Neural progenitor cell (in vitro differentiated cells): ENCODE measurements around the gene OR5D13. TPM values are rescaled to one million over a fixed set of nuclear protein-coding genes. Genes with fewer than 3 reads are reported as not detected.

ENCODE experiments used
- DNase-seq: peaks from one replicate; pipeline ENCODE4 v3.0.0-alpha.2; 2016; ENCODE audit warnings: low spot score
- H2AFZ ChIP-seq: fragments of 200-600 bp; sonication (generic); replicated peaks from 2 replicates; pipeline ENCODE4 v1.6.1; 2016; ENCODE audit warnings: antibody characterized with exemption
- H3F3A ChIP-seq: fragments of 200-600 bp; sonication (generic); 2 replicates; pipeline ENCODE4 v1.6.1; 2016; ENCODE audit warnings: antibody characterized with exemption, low read depth
- H3K27ac ChIP-seq: fragments of 200-600 bp; sonication (generic); 2 replicates; pipeline ENCODE4 v1.5.1; 2016; ENCODE audit warnings: mild to moderate bottlenecking
- H3K27me3 ChIP-seq: fragments of 200-600 bp; sonication (generic); 2 replicates; pipeline ENCODE4 v1.6.1; 2016; ENCODE audit warnings: mild to moderate bottlenecking, moderate library complexity
- H3K36me3 ChIP-seq: fragments of 200-600 bp; sonication (generic); 2 replicates; pipeline ENCODE4 v1.5.1; 2016
- H3K4me1 ChIP-seq: fragments of 200-600 bp; sonication (generic); 2 replicates; pipeline ENCODE4 v1.6.1; 2016; ENCODE audit warnings: mixed run types
- H3K4me2 ChIP-seq: fragments of 200-600 bp; sonication (generic); 2 replicates; pipeline ENCODE4 v1.6.1; 2016
- H3K4me3 ChIP-seq: fragments of 200-600 bp; sonication (generic); 2 replicates; pipeline ENCODE4 v1.5.1; 2016
- H3K79me2 ChIP-seq: fragments of 200-600 bp; sonication (generic); 2 replicates; pipeline ENCODE4 v1.6.1; 2016; ENCODE audit warnings: low read depth
- H3K9ac ChIP-seq: fragments of 200-600 bp; sonication (generic); 2 replicates; pipeline ENCODE4 v1.6.1; 2016
- H3K9me3 ChIP-seq: fragments of 200-600 bp; sonication (generic); 2 replicates; pipeline ENCODE4 v1.5.1; 2016; ENCODE audit warnings: low read depth
- H4K20me1 ChIP-seq: fragments of 200-600 bp; sonication (generic); 2 replicates; pipeline ENCODE4 v1.6.1; 2016; ENCODE audit warnings: low read depth
- H3K27ac Mint-ChIP-seq: 3 replicates; pipeline ENCODE4 v1.8.0; 2021; ENCODE audit warnings: mixed read lengths
- H3K27me3 Mint-ChIP-seq: 2 replicates; pipeline ENCODE4 v1.8.0; 2022; ENCODE audit warnings: low read depth, mild to moderate bottlenecking, inconsistent platforms, moderate library complexity, mixed read lengths; ENCODE audit not compliant: insufficient read depth
- H3K36me3 Mint-ChIP-seq: 3 replicates; pipeline ENCODE4 v1.8.0; 2021; ENCODE audit warnings: mixed read lengths
- H3K4me1 Mint-ChIP-seq: 3 replicates; pipeline ENCODE4 v1.8.0; 2021; ENCODE audit warnings: mixed read lengths
- H3K4me3 Mint-ChIP-seq: 3 replicates; pipeline ENCODE4 v1.8.0; 2021; ENCODE audit warnings: mild to moderate bottlenecking, moderate library complexity, mixed read lengths
- H3K9me3 Mint-ChIP-seq: 3 replicates; pipeline ENCODE4 v1.8.0; 2020; ENCODE audit warnings: mixed read lengths
- EZH2 ChIP-seq: fragments of 200-600 bp; sonication (generic); IDR thresholded peaks from 2 replicates; pipeline ENCODE4 v1.6.1; 2017; ENCODE audit warnings: antibody characterized with exemption, mild to moderate bottlenecking, moderate library complexity
- EZH2phosphoT487 ChIP-seq: fragments of 200-600 bp; sonication (generic); IDR thresholded peaks from 2 replicates; pipeline ENCODE4 v1.6.1; 2017; ENCODE audit warnings: antibody characterized with exemption
- total RNA-seq: library from RNA; depleted of rRNA; stranded (reverse); fragments of >200 nt; gene quantifications from 2 replicates; pipeline ENCODE4 v1.2.3, GENCODE V29; 2015; ENCODE audit warnings: low replicate concordance
- TF ChIP-seq, protein P1 (sequence below): fragments of 200-600 bp; sonication (generic); IDR thresholded peaks from 2 replicates; pipeline ENCODE4 v1.5.1; 2017; ENCODE audit warnings: antibody characterized with exemption, mild to moderate bottlenecking

The OR5D13 gene, protein sequence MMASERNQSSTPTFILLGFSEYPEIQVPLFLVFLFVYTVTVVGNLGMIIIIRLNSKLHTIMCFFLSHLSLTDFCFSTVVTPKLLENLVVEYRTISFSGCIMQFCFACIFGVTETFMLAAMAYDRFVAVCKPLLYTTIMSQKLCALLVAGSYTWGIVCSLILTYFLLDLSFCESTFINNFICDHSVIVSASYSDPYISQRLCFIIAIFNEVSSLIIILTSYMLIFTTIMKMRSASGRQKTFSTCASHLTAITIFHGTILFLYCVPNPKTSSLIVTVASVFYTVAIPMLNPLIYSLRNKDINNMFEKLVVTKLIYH
- not detected in 2 replicates for total RNA-seq

DNA sequence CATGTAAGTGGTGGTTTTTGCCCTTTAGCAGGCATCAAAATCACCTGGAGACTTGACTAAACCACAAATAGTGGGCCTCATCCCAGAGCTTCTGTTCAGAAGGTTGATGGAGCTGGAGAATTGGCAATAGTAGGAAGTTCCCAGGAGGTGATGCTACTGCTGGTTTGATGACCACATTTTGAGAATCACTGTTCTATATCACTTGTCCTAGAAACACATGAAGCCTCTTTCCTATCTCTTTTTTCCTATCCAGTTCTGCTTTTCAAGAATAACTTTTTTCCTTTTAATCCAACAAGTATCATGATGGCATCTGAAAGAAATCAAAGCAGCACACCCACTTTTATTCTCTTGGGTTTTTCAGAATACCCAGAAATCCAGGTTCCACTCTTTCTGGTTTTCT lies at the start of gene OR5D13:
OR5D13 (plus strand) TSS at position 301 of the 400 bp plus-strand sequence; CDS start at position 301, 0 bp downstream.
- Histone ChIP-seq H3K27me3 (no peaks in the 10 kb centered on the region), H3K4me3 (no peak within 1 kb of the TSS), H3K79me2 (no peaks in the 10 kb centered on the region), H3F3A (no peaks in the 10 kb centered on the region), H3K9me3 (peaks cover 44% of the 10 kb centered on the region), H4K20me1 (no peaks in the 10 kb centered on the region), H3K4me1 (no peaks in the 10 kb centered on the region), H3K36me3 (no peaks in the 10 kb centered on the region), H2AFZ (no peak within 1 kb of the TSS), H3K9ac (no peak within 1 kb of the TSS), H3K27ac (no peak within 1 kb of the TSS), H3K4me2 (no peak within 1 kb of the TSS)
- Mint-ChIP-seq H3K27ac (no peak within 1 kb of the TSS), H3K4me3 (no peak within 1 kb of the TSS), H3K9me3 (peaks cover 22% of the 10 kb centered on the region), H3K4me1 (no peaks in the 10 kb centered on the region), H3K36me3 (no peaks in the 10 kb centered on the region), H3K27me3 (no peaks in the 10 kb centered on the region)
- no peak for DNase-seq
- TF ChIP-seq, protein P1, sequence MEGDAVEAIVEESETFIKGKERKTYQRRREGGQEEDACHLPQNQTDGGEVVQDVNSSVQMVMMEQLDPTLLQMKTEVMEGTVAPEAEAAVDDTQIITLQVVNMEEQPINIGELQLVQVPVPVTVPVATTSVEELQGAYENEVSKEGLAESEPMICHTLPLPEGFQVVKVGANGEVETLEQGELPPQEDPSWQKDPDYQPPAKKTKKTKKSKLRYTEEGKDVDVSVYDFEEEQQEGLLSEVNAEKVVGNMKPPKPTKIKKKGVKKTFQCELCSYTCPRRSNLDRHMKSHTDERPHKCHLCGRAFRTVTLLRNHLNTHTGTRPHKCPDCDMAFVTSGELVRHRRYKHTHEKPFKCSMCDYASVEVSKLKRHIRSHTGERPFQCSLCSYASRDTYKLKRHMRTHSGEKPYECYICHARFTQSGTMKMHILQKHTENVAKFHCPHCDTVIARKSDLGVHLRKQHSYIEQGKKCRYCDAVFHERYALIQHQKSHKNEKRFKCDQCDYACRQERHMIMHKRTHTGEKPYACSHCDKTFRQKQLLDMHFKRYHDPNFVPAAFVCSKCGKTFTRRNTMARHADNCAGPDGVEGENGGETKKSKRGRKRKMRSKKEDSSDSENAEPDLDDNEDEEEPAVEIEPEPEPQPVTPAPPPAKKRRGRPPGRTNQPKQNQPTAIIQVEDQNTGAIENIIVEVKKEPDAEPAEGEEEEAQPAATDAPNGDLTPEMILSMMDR, result no peak
- TF ChIP-seq EZH2 (no peak), EZH2phosphoT487 (no peak)

- H3K27me3 ChIP-seq, result no peaks in the 10 kb centered on the region
- H3F3A ChIP-seq, result no peaks in the 10 kb centered on the region
- no peak overlapping the region for H3K27ac Mint-ChIP-seq
- H3K9me3 Mint-ChIP-seq, result peaks cover 10% of the 10 kb centered on the region
- H3K9me3 ChIP-seq, result peaks cover 36% of the 10 kb centered on the region
- no peaks in the 10 kb centered on the region for H3K4me1 ChIP-seq
- H3K9ac ChIP-seq, result no peak overlapping the region
- H3K79me2 ChIP-seq, result no peaks in the 10 kb centered on the region
- peaks cover 7% of the 10 kb centered on the region for H3K27me3 Mint-ChIP-seq
- TF ChIP-seq EZH2phosphoT487 (no peak), EZH2 (no peak)
- TF ChIP-seq, protein P1, result no peak
- DNase-seq, result no peak
- H3K4me3 Mint-ChIP-seq, result no peak overlapping the region
- H2AFZ ChIP-seq, result no peak overlapping the region
- H3K4me3 ChIP-seq, result no peak overlapping the region
- H3K4me1 Mint-ChIP-seq, result no peaks in the 10 kb centered on the region
- H3K36me3 Mint-ChIP-seq, result no peaks in the 10 kb centered on the region
- H4K20me1 ChIP-seq, result no peaks in the 10 kb centered on the region
- no peak overlapping the region for H3K4me2 ChIP-seq
- H3K27ac ChIP-seq, result no peak overlapping the region
- no peaks in the 10 kb centered on the region for H3K36me3 ChIP-seq
These were observed 46.4 kb upstream of the OR5D13 start for GRCh38 chr11:55726715-55727324.

DNA sequence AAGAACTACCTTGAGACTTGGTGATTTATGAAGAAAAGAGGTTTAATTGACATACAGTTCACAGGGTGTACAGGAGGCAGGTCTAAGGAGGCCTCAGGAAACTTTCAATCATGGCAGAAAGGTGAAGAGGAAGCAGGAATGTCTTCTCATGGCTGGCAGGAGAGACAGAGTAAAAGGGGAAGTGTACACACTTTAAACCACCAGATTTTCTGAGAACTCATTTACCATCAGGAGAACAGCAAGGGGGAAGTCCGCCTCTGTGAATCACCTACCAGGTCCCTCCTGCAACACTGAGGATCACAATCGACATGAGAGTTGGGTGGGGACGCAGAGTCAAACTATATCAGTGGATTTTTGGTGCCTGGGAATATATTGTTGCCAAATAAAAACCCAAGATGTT lies 40.3 kb upstream of the OR5D13 start:
- DNase-seq, result no peak
- Mint-ChIP-seq H3K9me3 (peaks cover 21% of the 10 kb centered on the region), H3K27me3 (peaks cover 7% of the 10 kb centered on the region), H3K27ac (no peak overlapping the region), H3K36me3 (no peaks in the 10 kb centered on the region), H3K4me3 (no peak overlapping the region), H3K4me1 (no peaks in the 10 kb centered on the region)
- peaks cover 48% of the 10 kb centered on the region for H3K9me3 ChIP-seq
- no peaks in the 10 kb centered on the region for H4K20me1 ChIP-seq
- H2AFZ ChIP-seq, result no peak overlapping the region
- H3K79me2 ChIP-seq, result no peaks in the 10 kb centered on the region
- H3K27me3 ChIP-seq, result no peaks in the 10 kb centered on the region
- H3K4me2 ChIP-seq, result no peak overlapping the region
- TF ChIP-seq EZH2phosphoT487 (no peak), EZH2 (no peak)
- TF ChIP-seq, protein P1, result no peak
- no peaks in the 10 kb centered on the region for H3F3A ChIP-seq
- H3K4me3 ChIP-seq, result no peak overlapping the region
- H3K27ac ChIP-seq, result no peak overlapping the region
- no peaks in the 10 kb centered on the region for H3K4me1 ChIP-seq
- no peaks in the 10 kb centered on the region for H3K36me3 ChIP-seq
- no peak overlapping the region for H3K9ac ChIP-seq
